Naive thymus-derived CD8-positive, alpha-beta T cell (primary cell): ENCODE measurements around the gene DSCAM. TPM values are rescaled to one million over a fixed set of nuclear protein-coding genes. Genes with fewer than 3 reads are reported as not detected.

Experiments used
- ATAC-seq, 2 donors: fragments of 150-1000 bp; cut with Tn5 transposase in 1 of 2; sonication (Bioruptor Pico), chemical (Tn5 transposase) in 1 of 2; 1 replicate in 1 of 2; 2 replicates in 1 of 2; pipeline ENCODE4 v1.10.0; 2021; ENCODE audit warnings: mild to moderate bottlenecking in 2 of 2, moderate library complexity in 2 of 2
- POLR2A ChIA-PET: fragments of 350-600 bp; sonication (Branson Sonifier 250); formaldehyde crosslinking; loops from one replicate; lab custom pipeline; 2021; ENCODE audit warnings: antibody characterized with exemption; lab: Charles Lee
- DNase-seq, 10 donors: peaks; one replicate each; pipeline versions ENCODE4 v3.0.0 to v3.0.0-alpha.2; 2020 to 2022
- H3K27ac Mint-ChIP-seq, 10 donors: one replicate each; pipeline ENCODE4 v1.8.0; 2020 to 2022; ENCODE audit warnings: mild to moderate bottlenecking in 10 of 10, mixed read lengths in 10 of 10, moderate library complexity in 4 of 10, inconsistent platforms in 1 of 10
- H3K27me3 Mint-ChIP-seq, 5 donors: one replicate each; pipeline ENCODE4 v1.8.0; 2021 to 2022; ENCODE audit warnings: mixed read lengths in 5 of 5
- H3K36me3 Mint-ChIP-seq, 3 donors: one replicate each; pipeline ENCODE4 v1.8.0; 2020 to 2022; ENCODE audit warnings: mixed read lengths in 3 of 3, mild to moderate bottlenecking in 2 of 3, inconsistent platforms in 1 of 3
- H3K4me1 Mint-ChIP-seq, 4 donors: one replicate each; pipeline ENCODE4 v1.8.0; 2021 to 2022; ENCODE audit warnings: mixed read lengths in 4 of 4
- H3K4me3 Mint-ChIP-seq, 10 donors: one replicate each; pipeline ENCODE4 v1.8.0; 2020 to 2022; ENCODE audit warnings: mild to moderate bottlenecking in 10 of 10, mixed read lengths in 10 of 10, moderate library complexity in 6 of 10, inconsistent platforms in 1 of 10
- H3K9me3 Mint-ChIP-seq, 9 donors: one replicate each; pipeline ENCODE4 v1.8.0; 2020 to 2022; ENCODE audit warnings: mixed read lengths in 9 of 9, mild to moderate bottlenecking in 3 of 9, inconsistent platforms in 1 of 9, moderate library complexity in 1 of 9
- polyA plus RNA-seq, 3 donors: library from polyadenylated mRNA; unstranded; fragments of 300-500 nt; fragmentation: Illumina TruSeq; gene quantifications; one replicate each; pipeline ENCODE4 v1.2.3, GENCODE V29; 2021
- total RNA-seq, 8 experiments: library from RNA in 2 of 8; stranded (reverse) in 2 of 8; gene quantifications; one replicate each; pipeline ENCODE4 v1.2.3 and lab custom pipeline; 2021 to 2026

Gene DSCAM
- total and polyA plus RNA-seq, 5 experiments from 2014 or later, result not detected

GRCh38 chr21:40605094-40605493 lies 241.9 kb downstream of the DSCAM start:
- H3K4me3 Mint-ChIP-seq, result no peak overlapping the region

GRCh38 chr21:40603774-40604173 lies 243.2 kb downstream of the DSCAM start:
- DNase-seq, result no peak
- H3K4me3 Mint-ChIP-seq, result no peak overlapping the region
- POLR2A ChIA-PET, result no interaction called here
- H3K9me3 Mint-ChIP-seq, result peaks cover 6 to 18% (median 8%) of the 10 kb centered on the region in 9 donors
- H3K27ac Mint-ChIP-seq, result no peak overlapping the region
- H3K4me1 Mint-ChIP-seq, result no peaks in the 10 kb centered on the region
- H3K27me3 Mint-ChIP-seq, result peaks cover 0 to 13% (median 0%) of the 10 kb centered on the region in 5 donors
- ATAC-seq, result no peak
- H3K36me3 Mint-ChIP-seq, result peaks cover 0 to 5% (median 0%) of the 10 kb centered on the region in 3 donors

More at GRCh38 chr21:40605094-40605493, 241.9 kb downstream of the DSCAM start:
- ATAC-seq (no peak), DNase-seq (no peak)
- Mint-ChIP-seq H3K36me3 (peaks cover 0 to 5% (median 0%) of the 10 kb centered on the region in 3 donors), H3K27me3 (peaks cover 0 to 12% (median 3%) of the 10 kb centered on the region in 5 donors), H3K9me3 (peaks cover 0 to 18% (median 7%) of the 10 kb centered on the region in 9 donors), H3K4me1 (no peaks in the 10 kb centered on the region), H3K27ac (no peak overlapping the region)
- POLR2A ChIA-PET, result no interaction called here

GRCh38 chr21:40602080-40602479 lies 244.9 kb downstream of the DSCAM start:
- Mint-ChIP-seq H3K4me1 (no peaks in the 10 kb centered on the region), H3K27me3 (peaks cover 0 to 10% (median 0%) of the 10 kb centered on the region in 5 donors), H3K9me3 (peaks cover 3 to 18% (median 9%) of the 10 kb centered on the region in 9 donors), H3K4me3 (no peak overlapping the region), H3K27ac (no peak overlapping the region), H3K36me3 (peaks cover 0 to 5% (median 0%) of the 10 kb centered on the region in 3 donors)
- POLR2A ChIA-PET, result no interaction called here
- DNase-seq, result no peak
- ATAC-seq, result no peak

- POLR2A ChIA-PET, result no interaction called here
- Mint-ChIP-seq H3K4me3 (no peak overlapping the region), H3K4me1 (no peaks in the 10 kb centered on the region), H3K9me3 (peaks cover 0 to 15% (median 7%) of the 10 kb centered on the region in 9 donors), H3K27me3 (peaks cover 0 to 9% (median 0%) of the 10 kb centered on the region in 5 donors), H3K36me3 (no peaks in the 10 kb centered on the region), H3K27ac (no peak overlapping the region)
- ATAC-seq, result no peak
- no peak for DNase-seq
Measured at GRCh38 chr21:40595806-40596205, 251.2 kb downstream of the DSCAM start.

GRCh38 chr21:40587736-40588346 lies 259.1 kb downstream of the DSCAM start:
- no peak overlapping the region for H3K27ac Mint-ChIP-seq
- H3K4me1 Mint-ChIP-seq, result no peaks in the 10 kb centered on the region
- ATAC-seq, result no peak
- H3K9me3 Mint-ChIP-seq, result peaks cover 0 to 19% (median 0%) of the 10 kb centered on the region in 9 donors
- no peaks in the 10 kb centered on the region for H3K27me3 Mint-ChIP-seq
- POLR2A ChIA-PET, result no interaction called here
- no peak for DNase-seq
- H3K36me3 Mint-ChIP-seq, result no peaks in the 10 kb centered on the region
- no peak overlapping the region for H3K4me3 Mint-ChIP-seq

GRCh38 chr21:40586575-40586974 lies 260.4 kb downstream of the DSCAM start:
- peaks cover 0 to 19% (median 0%) of the 10 kb centered on the region in 9 donors for H3K9me3 Mint-ChIP-seq
- DNase-seq, result no peak
- no peaks in the 10 kb centered on the region for H3K4me1 Mint-ChIP-seq
- H3K36me3 Mint-ChIP-seq, result no peaks in the 10 kb centered on the region
- no peak overlapping the region for H3K4me3 Mint-ChIP-seq
- H3K27me3 Mint-ChIP-seq, result no peaks in the 10 kb centered on the region
- no peak for ATAC-seq
- H3K27ac Mint-ChIP-seq, result no peak overlapping the region
- POLR2A ChIA-PET, result no interaction called here

- POLR2A ChIA-PET, result no interaction called here
- DNase-seq (no peak), ATAC-seq (no peak)
- Mint-ChIP-seq H3K4me1 (no peaks in the 10 kb centered on the region), H3K27ac (no peak overlapping the region), H3K4me3 (no peak overlapping the region), H3K9me3 (peaks cover 0 to 8% (median 0%) of the 10 kb centered on the region in 9 donors), H3K27me3 (peaks cover 0 to 3% (median 0%) of the 10 kb centered on the region in 5 donors), H3K36me3 (no peaks in the 10 kb centered on the region)
Measured at GRCh38 chr21:40577285-40578043, 269.5 kb downstream of the DSCAM start.

GRCh38 chr21:40575976-40576375 lies 271.0 kb downstream of the DSCAM start:
- no peak for ATAC-seq
- H3K36me3 Mint-ChIP-seq, result no peaks in the 10 kb centered on the region
- H3K4me1 Mint-ChIP-seq, result no peaks in the 10 kb centered on the region
- no peak for DNase-seq
- H3K27ac Mint-ChIP-seq, result no peak overlapping the region
- POLR2A ChIA-PET, result no interaction called here
- H3K27me3 Mint-ChIP-seq, result peaks cover 0 to 3% (median 0%) of the 10 kb centered on the region in 5 donors
- peaks cover 0 to 8% (median 0%) of the 10 kb centered on the region in 9 donors for H3K9me3 Mint-ChIP-seq
- H3K4me3 Mint-ChIP-seq, result no peak overlapping the region

- Mint-ChIP-seq H3K4me3 (no peak overlapping the region), H3K9me3 (peaks cover 2 to 18% (median 9%) of the 10 kb centered on the region in 9 donors), H3K27me3 (peaks cover 0 to 29% (median 7%) of the 10 kb centered on the region in 5 donors), H3K4me1 (no peaks in the 10 kb centered on the region), H3K27ac (no peak overlapping the region), H3K36me3 (peaks cover 0 to 14% (median 0%) of the 10 kb centered on the region in 3 donors)
- POLR2A ChIA-PET, result no interaction called here
- no peak for ATAC-seq
- DNase-seq, result no peak
Measured at GRCh38 chr21:40569357-40569756, 277.6 kb downstream of the DSCAM start.

GRCh38 chr21:40568807-40569206 lies 278.2 kb downstream of the DSCAM start:
- no peak for ATAC-seq
- Mint-ChIP-seq H3K36me3 (peaks cover 0 to 14% (median 0%) of the 10 kb centered on the region in 3 donors), H3K4me1 (no peaks in the 10 kb centered on the region), H3K27me3 (peaks cover 0 to 29% (median 7%) of the 10 kb centered on the region in 5 donors), H3K9me3 (peaks cover 2 to 18% (median 9%) of the 10 kb centered on the region in 9 donors), H3K27ac (no peak overlapping the region), H3K4me3 (no peak overlapping the region)
- POLR2A ChIA-PET, result no interaction called here
- DNase-seq, result no peak

GRCh38 chr21:40567501-40567900 lies 279.5 kb downstream of the DSCAM start:
- H3K27ac Mint-ChIP-seq, result no peak overlapping the region
- ATAC-seq (no peak), DNase-seq (no peak)
- H3K36me3 Mint-ChIP-seq, result peaks cover 0 to 14% (median 0%) of the 10 kb centered on the region in 3 donors
- H3K9me3 Mint-ChIP-seq, result peaks cover 2 to 18% (median 9%) of the 10 kb centered on the region in 9 donors
- H3K4me3 Mint-ChIP-seq, result no peak overlapping the region
- POLR2A ChIA-PET, result no interaction called here
- H3K4me1 Mint-ChIP-seq, result no peaks in the 10 kb centered on the region
- peaks cover 0 to 29% (median 7%) of the 10 kb centered on the region in 5 donors for H3K27me3 Mint-ChIP-seq

GRCh38 chr21:40566486-40566885 lies 280.5 kb downstream of the DSCAM start:
- H3K4me3 Mint-ChIP-seq, result no peak overlapping the region

GRCh38 chr21:40564318-40564717 lies 282.6 kb downstream of the DSCAM start:
- ATAC-seq (no peak), DNase-seq (no peak)
- Mint-ChIP-seq H3K36me3 (no peaks in the 10 kb centered on the region), H3K27me3 (peaks cover 0 to 17% (median 2%) of the 10 kb centered on the region in 5 donors), H3K4me1 (no peaks in the 10 kb centered on the region), H3K27ac (no peak overlapping the region), H3K4me3 (no peak overlapping the region), H3K9me3 (peaks cover 0 to 10% (median 2%) of the 10 kb centered on the region in 9 donors)
- POLR2A ChIA-PET, result no interaction called here

More at GRCh38 chr21:40566486-40566885, 280.5 kb downstream of the DSCAM start:
- Mint-ChIP-seq H3K9me3 (peaks cover 2 to 23% (median 10%) of the 10 kb centered on the region in 9 donors), H3K36me3 (peaks cover 0 to 14% (median 0%) of the 10 kb centered on the region in 3 donors), H3K27me3 (peaks cover 0 to 29% (median 7%) of the 10 kb centered on the region in 5 donors), H3K27ac (no peak overlapping the region), H3K4me1 (no peaks in the 10 kb centered on the region)
- POLR2A ChIA-PET, result no interaction called here
- no peak for DNase-seq
- ATAC-seq, result no peak
